Peyer's patch (tissue), 4 donors: ENCODE measurements around the gene AGBL4.

Experiments used
- POLR2A ChIP-seq, 2 donors: fragments of 450-650 bp; IDR thresholded peaks; one replicate each; pipeline ENCODE4 v1.5.1; 2017; ENCODE audit warnings: antibody characterized with exemption in 2 of 2, mild to moderate bottlenecking in 2 of 2, moderate library complexity in 2 of 2
- TF ChIP-seq, protein P1 (sequence below), 6 experiments: fragments of 450-650 bp in 4 of 6; fragments of 200-600 bp in 2 of 6; sonication (generic) in 1 of 6; IDR thresholded peaks; one replicate each; pipeline ENCODE4 v1.5.1; 2017 to 2019; ENCODE audit warnings: antibody characterized with exemption in 6 of 6, mild to moderate bottlenecking in 3 of 6, moderate library complexity in 1 of 6

DNA sequence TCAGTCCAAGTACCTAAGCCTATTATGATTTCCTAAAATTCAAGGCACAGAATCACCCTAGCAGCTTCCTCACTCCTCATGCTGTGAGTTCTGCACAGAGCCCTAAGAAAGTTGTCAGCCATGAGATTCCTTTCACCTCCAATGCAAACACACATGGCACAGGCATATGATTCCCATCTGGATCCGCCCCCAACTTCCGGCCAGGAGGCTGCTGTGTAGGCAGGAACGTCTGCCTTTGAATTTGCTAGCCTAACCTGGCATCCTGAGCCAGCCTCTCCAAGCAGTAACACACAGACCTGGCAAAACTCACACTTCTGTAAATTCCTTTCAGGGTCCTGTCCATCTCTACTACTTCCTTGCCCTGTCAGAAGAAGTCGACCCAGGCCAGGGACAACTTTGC lies 726.0 kb downstream of the AGBL4 start:
- TF ChIP-seq, protein P1, sequence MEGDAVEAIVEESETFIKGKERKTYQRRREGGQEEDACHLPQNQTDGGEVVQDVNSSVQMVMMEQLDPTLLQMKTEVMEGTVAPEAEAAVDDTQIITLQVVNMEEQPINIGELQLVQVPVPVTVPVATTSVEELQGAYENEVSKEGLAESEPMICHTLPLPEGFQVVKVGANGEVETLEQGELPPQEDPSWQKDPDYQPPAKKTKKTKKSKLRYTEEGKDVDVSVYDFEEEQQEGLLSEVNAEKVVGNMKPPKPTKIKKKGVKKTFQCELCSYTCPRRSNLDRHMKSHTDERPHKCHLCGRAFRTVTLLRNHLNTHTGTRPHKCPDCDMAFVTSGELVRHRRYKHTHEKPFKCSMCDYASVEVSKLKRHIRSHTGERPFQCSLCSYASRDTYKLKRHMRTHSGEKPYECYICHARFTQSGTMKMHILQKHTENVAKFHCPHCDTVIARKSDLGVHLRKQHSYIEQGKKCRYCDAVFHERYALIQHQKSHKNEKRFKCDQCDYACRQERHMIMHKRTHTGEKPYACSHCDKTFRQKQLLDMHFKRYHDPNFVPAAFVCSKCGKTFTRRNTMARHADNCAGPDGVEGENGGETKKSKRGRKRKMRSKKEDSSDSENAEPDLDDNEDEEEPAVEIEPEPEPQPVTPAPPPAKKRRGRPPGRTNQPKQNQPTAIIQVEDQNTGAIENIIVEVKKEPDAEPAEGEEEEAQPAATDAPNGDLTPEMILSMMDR (IDR thresholded peaks at IDR 0.05): no peak
- TF ChIP-seq POLR2A (IDR thresholded peaks at IDR 0.05): no peak
